HG03095 (cell line): ENCODE results near the gene UTF1.

Experiments
- ATAC-seq: cut with Tn5 transposase; IDR thresholded peaks from one replicate; pipeline ENCODE4 v1.9.1; 2021; ENCODE audit warnings: moderate library complexity; ENCODE audit not compliant: unreplicated experiment

UTF1 gene

GRCh38 chr10:133242611-133243356 is 12.8 kb downstream of the UTF1 start:
- no peak for ATAC-seq

- ATAC-seq, result no peak
These were observed 13.6 kb downstream of the UTF1 start for GRCh38 chr10:133243593-133243992.

- ATAC-seq, result no peak
These were observed 15.6 kb downstream of the UTF1 start for GRCh38 chr10:133245439-133246235.

GRCh38 chr10:133246236-133246626 is 16.2 kb downstream of the UTF1 start:
- no peak for ATAC-seq

GRCh38 chr10:133247681-133248333 is 17.8 kb downstream of the UTF1 start:
- ATAC-seq, result no peak

- no peak for ATAC-seq
These were observed 18.3 kb downstream of the UTF1 start for GRCh38 chr10:133248334-133248715.

- no peak for ATAC-seq
These were observed 19.2 kb downstream of the UTF1 start for GRCh38 chr10:133249094-133249780.

GRCh38 chr10:133249975-133250754 is 20.1 kb downstream of the UTF1 start:
- ATAC-seq, result no peak

- no peak for ATAC-seq
These were observed 21.6 kb downstream of the UTF1 start for GRCh38 chr10:133251388-133252222.

GRCh38 chr10:133252223-133252552 is 22.2 kb downstream of the UTF1 start:
- no peak for ATAC-seq

- ATAC-seq, result no peak
These were observed 23.4 kb downstream of the UTF1 start for GRCh38 chr10:133253361-133253955.

GRCh38 chr10:133254421-133255120 is 24.6 kb downstream of the UTF1 start:
- no peak for ATAC-seq

GRCh38 chr10:133255323-133255722 is 25.3 kb downstream of the UTF1 start:
- ATAC-seq, result no peak

GRCh38 chr10:133257489-133258065 is 27.6 kb downstream of the UTF1 start:
- ATAC-seq, result no peak

- no peak for ATAC-seq
These were observed 28.2 kb downstream of the UTF1 start for GRCh38 chr10:133258066-133258817.

GRCh38 chr10:133258818-133259601 is 29.0 kb downstream of the UTF1 start:
- ATAC-seq, result no peak

- ATAC-seq, result no peak
These were observed 29.6 kb downstream of the UTF1 start for GRCh38 chr10:133259602-133259989.
